GM18526 (cell line): ENCODE results near the gene RBM15B.

ENCODE experiments used
- POLR2A ChIP-seq: IDR thresholded peaks from 3 replicates; pipeline ENCODE4 v1.6.1; 2011; ENCODE audit not compliant: insufficient read length; ENCODE audit errors: extremely low read depth

The RBM15B gene

DNA sequence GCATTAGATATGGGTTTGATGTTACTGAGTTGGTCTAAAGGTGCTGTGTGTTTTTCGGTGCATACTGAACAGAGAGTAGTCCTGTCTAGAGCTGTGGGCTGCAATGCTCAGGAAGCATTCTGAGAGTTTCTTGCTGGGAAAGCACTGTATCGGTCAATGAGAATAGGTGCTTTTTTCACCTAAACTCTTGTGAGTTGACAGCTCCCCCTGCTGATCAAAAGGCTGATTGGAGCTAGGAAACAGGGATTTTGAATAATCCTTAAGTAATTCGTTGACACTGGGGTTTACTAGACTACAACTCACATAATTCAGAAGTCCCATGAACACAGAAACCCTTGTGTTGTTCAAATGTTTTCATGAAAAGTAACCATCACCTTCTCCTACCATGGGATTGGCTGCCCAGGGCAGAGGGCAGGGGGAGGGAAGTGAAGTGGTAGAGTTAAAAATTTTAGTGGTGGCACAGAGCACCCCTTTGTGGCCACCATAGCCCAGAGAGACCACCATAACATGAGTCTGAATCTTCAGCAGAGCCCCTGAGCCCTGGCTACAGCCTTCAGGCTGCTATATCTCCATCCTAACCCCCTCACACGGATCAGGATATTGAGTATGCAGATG, 19.0 kb upstream of the RBM15B start:
- TF ChIP-seq POLR2A, result no peak

DNA sequence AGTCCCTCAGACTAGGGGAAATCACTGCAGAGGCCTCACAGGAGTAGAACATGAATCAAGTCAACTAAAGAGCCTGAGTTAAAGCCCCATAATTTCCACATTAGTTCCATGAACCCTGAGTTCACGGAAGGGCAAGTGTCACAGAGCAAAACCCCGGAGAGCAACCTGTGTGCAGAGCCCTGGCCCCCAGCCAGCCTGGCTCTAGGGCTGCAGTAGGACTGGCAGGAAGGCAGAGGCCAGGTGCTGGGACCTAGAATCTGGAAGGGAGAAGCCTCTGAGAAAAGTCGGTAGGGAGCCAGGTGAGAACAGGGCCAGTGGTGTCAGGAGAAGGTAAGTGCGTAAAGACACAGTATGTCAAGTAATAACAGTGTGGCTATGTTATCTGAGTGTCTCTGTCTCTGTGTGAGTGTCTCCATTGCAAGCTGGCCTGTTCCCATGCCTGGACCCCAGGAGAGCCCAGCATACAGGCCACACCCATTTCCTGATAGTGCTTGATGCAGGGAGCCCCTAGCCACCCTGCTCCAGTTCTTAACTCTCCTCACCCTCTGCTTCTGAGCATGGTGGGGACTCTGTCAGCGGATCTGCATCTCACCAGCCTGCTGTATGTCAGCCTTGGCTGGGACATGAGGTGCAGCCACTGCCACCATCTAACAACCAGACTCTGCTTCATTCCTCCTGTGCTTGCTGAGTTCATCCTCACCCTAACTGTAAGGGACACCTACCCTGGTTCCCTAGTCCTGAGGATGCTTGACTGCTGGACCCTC, 17.2 kb upstream of the RBM15B start:
- no peak for TF ChIP-seq POLR2A

DNA sequence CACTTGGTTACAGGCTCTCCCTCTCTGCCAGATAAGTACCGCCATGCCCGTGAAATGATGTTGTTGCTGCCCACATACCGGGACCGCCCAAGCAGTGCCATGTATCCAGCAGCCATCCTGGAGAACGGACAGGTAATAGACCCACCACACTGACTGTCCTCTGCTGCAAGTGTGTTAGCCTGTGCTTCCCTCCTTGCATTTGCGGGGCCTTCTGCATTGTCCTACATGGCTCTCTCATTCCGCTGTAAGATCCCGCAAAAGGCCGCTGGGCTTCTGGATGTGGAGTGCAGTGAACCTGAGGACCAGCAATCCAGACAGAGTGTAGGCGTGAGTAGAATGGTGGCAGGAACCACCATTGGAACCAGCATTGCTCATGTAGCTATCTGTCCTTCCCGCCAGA, 16.6 kb upstream of the RBM15B start:
- TF ChIP-seq POLR2A, result no peak

DNA sequence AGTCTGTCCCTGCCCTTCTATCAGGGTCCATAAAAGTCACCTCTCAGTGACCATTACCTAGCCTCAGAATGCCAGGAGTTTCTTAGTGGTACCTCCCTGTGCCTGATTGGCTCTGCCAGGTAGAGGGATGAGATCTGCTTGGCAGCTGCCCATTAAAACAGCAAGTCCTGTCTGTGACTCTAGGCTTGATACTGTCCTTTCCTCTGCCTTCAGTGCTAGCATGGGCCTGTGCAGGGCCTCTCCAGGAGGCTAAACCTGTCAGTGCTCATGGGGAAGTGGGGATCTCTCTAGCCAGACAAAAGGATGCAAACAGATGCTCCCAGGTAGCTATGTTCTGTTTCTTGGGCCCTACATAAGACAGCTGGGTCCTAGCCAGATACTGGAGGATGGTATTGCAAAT, 15.9 kb upstream of the RBM15B start:
- no peak for TF ChIP-seq POLR2A

DNA sequence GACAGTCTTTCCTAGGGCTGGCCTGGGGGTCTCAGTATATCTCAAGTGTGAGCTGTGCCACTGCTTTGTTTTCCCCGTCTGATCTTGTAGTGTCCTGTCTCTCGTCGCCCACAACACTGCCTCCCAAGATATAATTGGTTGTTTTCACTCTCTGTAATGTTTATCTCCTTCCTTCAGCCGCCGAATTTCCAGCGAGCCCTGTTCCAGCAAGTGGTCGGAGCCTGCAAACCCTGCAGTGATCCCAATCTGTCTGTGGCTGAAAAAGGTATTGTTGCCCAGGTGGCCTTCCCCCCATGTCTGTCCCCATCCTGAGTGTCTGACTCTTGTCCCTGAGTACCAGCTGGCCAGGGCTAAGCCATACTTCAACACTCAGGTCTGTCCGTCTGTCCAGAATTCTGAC, 15.5 kb upstream of the RBM15B start:
- TF ChIP-seq POLR2A, result no peak

DNA sequence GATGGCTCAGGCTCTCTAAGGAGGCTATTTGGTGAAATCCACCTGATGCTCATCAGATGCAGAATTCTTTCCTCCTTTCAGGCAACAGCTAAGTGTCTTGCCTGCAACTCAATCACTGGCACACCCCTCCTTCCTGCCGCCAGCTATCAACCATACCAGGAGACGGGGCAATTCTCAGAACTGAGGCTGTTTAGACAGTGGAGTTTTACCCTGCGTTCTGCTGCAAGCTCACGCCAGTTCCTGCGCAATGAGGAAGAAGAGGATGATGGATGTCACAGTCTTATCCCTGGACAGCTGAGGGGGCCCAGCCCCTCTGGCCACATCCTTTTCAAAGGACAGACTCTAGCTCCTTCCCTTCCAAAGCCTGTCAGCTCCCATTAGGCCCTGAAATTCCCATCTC, 13.0 kb upstream of the RBM15B start:
- TF ChIP-seq POLR2A, result no peak

DNA sequence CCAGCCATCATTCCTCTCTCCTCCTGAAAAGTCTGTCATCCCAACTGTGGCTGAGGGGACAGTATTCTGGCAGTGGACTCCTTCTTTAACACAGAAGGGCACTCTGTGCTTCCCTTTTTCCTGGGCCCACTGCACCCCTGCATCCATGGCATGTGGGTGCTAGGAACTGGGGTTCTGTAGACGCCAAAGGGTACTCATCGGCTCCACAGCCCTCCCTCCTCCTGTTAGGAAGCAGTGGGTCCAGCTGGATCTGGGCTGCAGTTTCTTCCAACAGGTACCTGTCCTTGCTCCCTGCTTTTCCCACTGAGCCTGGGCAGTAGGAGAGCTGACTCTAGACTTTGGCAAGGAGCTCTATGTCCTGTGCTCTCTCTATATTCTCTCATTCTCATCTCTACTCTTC, 12.4 kb upstream of the RBM15B start:
- TF ChIP-seq POLR2A, result no peak

DNA sequence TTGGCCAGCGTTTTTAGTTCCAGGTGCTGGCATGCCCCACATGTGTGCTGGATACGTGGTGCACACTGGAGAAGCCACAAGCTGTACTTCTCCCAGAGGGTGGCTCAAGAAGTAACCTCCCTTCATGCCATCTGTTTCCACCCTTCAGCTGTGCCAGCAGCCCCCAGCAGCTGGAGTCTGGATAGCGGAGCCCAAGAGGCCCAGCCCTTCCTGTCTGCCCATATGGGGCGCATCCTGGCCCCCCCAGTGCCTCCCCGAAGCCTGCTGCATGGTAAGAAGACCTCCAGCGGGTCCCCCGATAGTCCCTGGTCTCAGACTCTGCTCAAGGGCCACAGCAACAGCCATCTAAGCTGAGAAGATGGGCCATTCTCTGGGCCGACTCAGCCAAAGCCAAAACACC, 11.8 kb upstream of the RBM15B start:
- no peak for TF ChIP-seq POLR2A

DNA sequence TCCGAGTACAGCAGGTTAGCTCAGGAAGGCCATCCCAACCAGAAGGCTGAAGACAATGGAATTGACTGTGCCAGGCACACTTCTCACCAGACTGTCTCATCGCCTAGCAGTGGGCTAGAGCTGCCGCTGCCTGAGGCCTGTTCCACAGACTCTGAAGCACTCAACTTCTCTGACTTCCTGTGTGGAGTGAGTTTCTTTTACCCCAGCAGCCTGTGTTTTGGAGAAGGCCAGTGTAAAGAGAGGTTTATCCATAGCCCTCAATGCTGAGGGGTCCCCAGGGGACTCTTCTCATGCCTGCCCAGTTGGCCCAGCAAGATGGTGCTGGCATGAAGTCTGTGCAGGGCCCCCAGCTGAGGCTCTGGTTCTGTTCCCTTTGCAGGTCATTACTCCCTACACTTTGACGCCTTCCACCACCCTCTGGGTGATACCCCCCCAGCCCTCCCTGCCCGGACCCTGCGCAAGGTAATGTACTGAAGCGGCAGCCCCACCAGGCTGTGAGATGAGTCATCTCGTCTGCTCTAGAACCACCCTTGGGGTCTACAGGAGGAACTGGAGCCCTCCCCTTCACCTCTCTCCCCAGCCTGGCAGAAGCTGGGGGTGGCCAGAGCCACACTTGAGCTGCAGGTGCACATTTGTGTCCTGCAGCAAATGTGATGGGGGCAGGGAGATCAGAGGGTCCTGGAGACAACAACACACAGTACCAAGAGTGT, 11.2 kb upstream of the RBM15B start:
- TF ChIP-seq POLR2A, result no peak

DNA sequence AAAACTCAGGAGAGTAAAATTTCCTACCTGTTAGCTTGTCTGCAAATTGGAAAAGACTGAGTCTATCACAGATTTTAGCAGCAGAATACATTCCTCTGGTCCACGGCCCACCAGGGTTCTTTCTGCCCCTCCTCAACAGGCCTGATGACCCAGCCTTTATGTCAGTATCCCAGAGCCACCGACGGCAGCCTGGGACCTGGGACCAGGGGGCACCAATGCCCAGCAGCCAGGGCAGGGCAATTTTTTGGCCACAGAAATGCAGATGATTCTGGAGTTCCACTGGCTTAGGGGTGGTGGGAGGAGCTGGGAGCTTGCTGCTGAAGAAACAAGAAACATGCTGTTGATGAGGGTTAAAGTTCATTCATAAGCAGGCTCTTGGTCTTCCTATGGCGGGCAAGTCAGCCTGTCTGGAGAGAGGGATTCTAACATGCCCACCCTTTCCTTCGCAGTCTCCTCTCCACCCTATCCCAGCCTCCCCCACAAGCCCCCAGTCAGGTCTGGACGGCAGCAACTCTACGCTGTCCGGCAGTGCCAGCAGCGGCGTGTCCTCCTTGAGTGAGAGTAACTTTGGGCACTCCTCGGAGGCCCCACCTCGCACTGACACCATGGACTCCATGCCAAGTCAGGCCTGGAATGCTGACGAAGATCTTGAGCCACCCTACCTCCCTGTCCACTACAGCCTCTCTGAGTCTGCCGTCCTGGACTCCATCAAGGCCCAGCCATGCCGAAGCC, 10.3 kb upstream of the RBM15B start:
- TF ChIP-seq POLR2A, result no peak

DNA sequence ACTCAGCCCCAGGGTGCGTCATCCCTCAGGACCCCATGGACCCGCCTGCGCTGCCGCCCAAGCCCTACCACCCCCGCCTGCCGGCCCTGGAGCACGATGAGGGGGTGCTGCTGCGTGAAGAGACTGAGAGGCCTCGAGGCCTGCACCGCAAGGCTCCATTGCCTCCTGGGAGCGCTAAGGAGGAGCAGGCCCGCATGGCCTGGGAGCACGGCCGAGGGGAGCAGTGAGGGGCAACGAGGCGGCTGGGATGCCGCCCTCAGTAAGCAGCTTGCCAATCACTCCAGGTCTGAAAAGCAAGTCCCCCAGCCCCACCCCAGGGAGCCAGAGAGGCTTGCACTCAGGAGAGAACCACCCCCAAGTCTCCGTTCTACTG, 9.8 kb upstream of the RBM15B start:
- TF ChIP-seq POLR2A, result no peak

DNA sequence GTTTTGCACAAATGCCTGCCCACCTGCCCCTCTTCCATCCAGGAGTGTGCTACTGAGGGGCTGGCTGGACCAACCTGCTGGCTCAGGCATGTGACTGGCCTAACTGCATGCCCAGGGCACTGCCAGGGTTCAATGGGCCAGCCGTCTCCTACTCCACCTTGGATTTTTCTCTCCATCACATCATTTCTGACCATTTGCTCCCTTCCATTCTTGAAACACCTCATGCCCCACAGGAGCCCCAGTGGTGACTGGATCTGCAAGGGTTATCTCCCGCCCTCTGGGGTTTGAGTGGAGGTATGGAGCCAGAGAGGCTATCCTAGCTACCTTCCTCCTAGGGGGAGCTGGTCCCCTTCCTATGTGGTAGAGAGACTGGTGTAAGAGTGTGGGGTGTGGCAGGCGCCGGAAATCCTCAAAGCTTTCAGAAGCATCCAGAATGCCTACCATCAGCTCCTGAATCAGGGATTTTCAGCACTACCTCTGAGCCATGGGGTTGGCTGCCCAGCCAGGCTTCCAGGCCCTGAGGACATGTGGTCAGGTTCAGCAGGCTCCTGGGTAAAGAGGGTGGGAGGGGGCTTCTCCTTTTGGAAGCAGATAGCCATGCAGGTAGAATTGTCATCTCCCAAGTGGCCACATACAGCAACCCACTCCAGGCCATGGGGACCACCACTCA, 8.9 kb upstream of the RBM15B start:
- TF ChIP-seq POLR2A, result no peak

DNA sequence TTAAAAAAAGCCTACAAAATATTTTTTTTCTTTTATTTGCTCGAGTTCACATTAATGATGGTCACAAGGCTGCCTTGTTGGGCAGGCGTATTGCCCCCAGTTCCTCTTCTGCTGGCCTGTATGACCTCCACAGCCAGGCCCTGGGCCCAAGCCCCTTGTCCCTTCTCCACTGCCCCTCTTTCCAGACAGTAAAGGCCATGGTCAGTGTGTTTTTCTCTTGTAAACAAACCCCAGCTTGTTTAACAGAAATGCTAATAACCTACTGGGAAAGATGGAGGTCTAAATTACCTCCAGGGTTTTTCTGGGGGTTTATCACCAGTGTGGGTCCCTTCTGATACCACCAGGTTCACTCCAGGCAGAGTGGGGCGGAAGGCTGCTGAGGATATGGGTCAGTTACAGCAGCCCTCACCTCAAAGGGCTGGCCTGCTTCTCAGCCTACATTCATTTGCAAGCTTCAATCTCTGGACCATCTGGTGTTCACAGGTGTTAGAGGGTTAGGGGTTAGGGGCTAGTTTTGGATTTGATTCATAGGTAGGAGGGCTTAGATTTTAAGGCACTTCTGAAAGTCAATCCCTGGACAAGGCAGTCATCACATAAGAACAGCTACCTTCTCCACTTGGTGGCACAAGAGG, 8.0 kb upstream of the RBM15B start:
- TF ChIP-seq POLR2A, result no peak

DNA sequence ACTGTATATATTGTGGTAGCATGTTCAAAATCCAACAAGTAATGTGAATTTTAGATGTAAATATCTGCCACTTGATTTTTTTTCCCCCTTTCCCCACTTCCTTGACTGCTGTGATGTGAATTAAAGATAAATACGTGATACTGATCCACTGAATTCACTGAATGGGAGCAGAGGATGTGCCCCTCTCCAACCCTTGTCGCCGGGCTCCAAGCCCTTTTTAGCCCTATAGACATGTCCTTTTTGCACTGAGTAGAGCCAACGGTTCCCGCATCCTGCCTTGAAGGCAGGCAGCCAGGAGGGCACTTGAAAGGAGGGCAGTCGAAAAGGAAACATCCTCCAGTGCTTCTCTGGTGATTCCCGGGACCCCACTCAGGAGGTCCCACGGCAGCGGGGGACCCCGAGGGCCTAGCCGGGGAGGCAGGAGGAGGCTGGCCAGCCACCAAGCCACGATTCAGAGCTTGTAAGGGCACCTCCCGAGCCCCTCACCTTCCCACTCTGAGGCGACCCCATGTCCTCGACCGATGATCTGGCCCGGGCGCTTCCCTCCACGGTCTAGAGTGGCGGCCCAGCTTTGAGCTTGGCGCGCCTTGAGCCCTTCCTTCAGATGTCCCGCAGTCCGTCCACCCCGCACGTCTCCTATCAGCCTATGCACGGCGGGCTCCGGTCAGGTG, 6.9 kb upstream of the RBM15B start:
- no peak for TF ChIP-seq POLR2A
